MCF 10A (cell line): Measurements from ENCODE around the gene PNPLA2. TPM values are rescaled to one million over a fixed set of nuclear protein-coding genes. Genes with fewer than 3 reads are reported as not detected.

Experiments used
- BruUV-seq: library from RNA; stranded (reverse); fragments of 400-500 nt; replicated peaks from 2 replicates; lab custom pipeline; 2021; lab: Mats Ljungman, UMichigan
- CTCF ChIA-PET: fragments of 300-600 bp; sonication (Branson Sonifier 250); formaldehyde crosslinking; extraction: SDS; loops from one replicate; lab custom pipeline; 2021; ENCODE audit warnings: antibody characterized with exemption, inconsistent platforms; lab: Yijun Ruan, JAX
- POLR2A ChIA-PET: fragments of 300-600, 350-650 bp; sonication (Branson Sonifier 250); formaldehyde crosslinking; extraction: SDS; loops from one replicate; lab custom pipeline; 2020; ENCODE audit warnings: antibody characterized with exemption, inconsistent platforms; lab: Yijun Ruan, JAX
- DNase-seq: peaks from one replicate; pipeline ENCODE4 v3.0.0-alpha.2; 2018; ENCODE audit not compliant: unreplicated experiment
- H3K27ac Mint-ChIP-seq: one replicate; pipeline ENCODE4 v1.8.0; 2022; ENCODE audit warnings: mild to moderate bottlenecking, low read depth, mixed read lengths; ENCODE audit not compliant: unreplicated experiment
- H3K27me3 Mint-ChIP-seq: one replicate; pipeline ENCODE4 v1.8.0; 2022; ENCODE audit warnings: mixed read lengths; ENCODE audit not compliant: insufficient read depth, unreplicated experiment
- H3K36me3 Mint-ChIP-seq: one replicate; pipeline ENCODE4 v1.8.0; 2022; ENCODE audit warnings: mild to moderate bottlenecking, moderate library complexity, mixed read lengths; ENCODE audit not compliant: insufficient read depth, unreplicated experiment
- H3K4me1 Mint-ChIP-seq: one replicate; pipeline ENCODE4 v1.8.0; 2022; ENCODE audit warnings: mixed read lengths; ENCODE audit not compliant: insufficient read depth, unreplicated experiment
- H3K4me3 Mint-ChIP-seq: one replicate; pipeline ENCODE4 v1.8.0; 2022; ENCODE audit warnings: mild to moderate bottlenecking, moderate library complexity, mixed read lengths; ENCODE audit not compliant: unreplicated experiment
- H3K9me3 Mint-ChIP-seq: one replicate; pipeline ENCODE4 v1.8.0; 2022; ENCODE audit warnings: mixed read lengths; ENCODE audit not compliant: unreplicated experiment
- intact Hi-C: fragments of 100-400 bp; cut with micrococcal nuclease; formaldehyde crosslinking; loops from 2 replicates; pipeline ENCODE4 v1.14.1; 2022
- total RNA-seq: library from RNA; stranded (reverse); gene quantifications from 2 replicates; pipeline ENCODE4 v1.2.3, GENCODE V29; 2022
- TF ChIP-seq, protein P1 (sequence below): fragments of 200-600 bp; IDR thresholded peaks from one replicate; pipeline ENCODE4 v1.8.0; 2022; ENCODE audit warnings: antibody characterized with exemption, mild to moderate bottlenecking; ENCODE audit not compliant: unreplicated experiment

Gene PNPLA2
- total RNA-seq, 1 experiment from 2014 or later = 112 TPM

DNA sequence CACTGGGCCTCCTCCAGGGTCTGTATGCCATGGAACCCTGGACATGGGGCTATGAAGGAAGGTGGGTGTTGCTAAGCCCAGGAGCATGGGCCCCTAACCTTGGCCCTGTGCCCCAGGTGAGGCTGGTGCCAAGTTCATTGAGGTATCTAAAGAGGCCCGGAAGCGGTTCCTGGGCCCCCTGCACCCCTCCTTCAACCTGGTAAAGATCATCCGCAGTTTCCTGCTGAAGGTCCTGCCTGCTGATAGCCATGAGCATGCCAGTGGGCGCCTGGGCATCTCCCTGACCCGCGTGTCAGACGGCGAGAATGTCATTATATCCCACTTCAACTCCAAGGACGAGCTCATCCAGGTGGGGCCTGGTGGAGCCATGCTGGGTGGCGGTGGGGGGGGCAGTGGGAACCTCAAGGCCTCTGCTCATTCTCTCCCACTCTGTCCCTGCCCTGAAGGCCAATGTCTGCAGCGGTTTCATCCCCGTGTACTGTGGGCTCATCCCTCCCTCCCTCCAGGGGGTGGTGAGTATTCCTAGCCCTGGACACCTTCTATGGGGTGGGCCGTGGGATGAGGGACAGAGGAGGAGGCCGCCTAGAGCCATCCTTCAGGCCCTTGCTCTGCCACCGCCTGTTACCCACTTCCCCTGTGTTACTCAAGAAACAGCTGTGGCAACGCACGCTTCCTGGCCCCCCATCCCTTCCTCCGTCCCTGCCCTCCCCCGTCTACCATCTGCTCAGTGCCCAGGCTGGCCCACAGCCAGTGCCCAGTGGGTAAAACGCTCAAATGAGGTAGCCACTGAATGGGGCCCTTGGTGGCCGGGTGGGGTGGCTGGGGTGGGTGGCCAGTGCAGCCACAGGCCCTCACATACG lies 3.0 kb downstream of the PNPLA2 start:
- Mint-ChIP-seq H3K9me3 (no peaks in the 10 kb centered on the region), H3K4me1 (peaks cover 11% of the 10 kb centered on the region), H3K36me3 (peaks cover 42% of the 10 kb centered on the region), H3K27me3 (no peaks in the 10 kb centered on the region), H3K4me3 (peak overlapping the region; percentile 72), H3K27ac (peak overlapping the region; percentile 63)
- BruUV-seq = no TSS peak
- TF ChIP-seq, protein P1, sequence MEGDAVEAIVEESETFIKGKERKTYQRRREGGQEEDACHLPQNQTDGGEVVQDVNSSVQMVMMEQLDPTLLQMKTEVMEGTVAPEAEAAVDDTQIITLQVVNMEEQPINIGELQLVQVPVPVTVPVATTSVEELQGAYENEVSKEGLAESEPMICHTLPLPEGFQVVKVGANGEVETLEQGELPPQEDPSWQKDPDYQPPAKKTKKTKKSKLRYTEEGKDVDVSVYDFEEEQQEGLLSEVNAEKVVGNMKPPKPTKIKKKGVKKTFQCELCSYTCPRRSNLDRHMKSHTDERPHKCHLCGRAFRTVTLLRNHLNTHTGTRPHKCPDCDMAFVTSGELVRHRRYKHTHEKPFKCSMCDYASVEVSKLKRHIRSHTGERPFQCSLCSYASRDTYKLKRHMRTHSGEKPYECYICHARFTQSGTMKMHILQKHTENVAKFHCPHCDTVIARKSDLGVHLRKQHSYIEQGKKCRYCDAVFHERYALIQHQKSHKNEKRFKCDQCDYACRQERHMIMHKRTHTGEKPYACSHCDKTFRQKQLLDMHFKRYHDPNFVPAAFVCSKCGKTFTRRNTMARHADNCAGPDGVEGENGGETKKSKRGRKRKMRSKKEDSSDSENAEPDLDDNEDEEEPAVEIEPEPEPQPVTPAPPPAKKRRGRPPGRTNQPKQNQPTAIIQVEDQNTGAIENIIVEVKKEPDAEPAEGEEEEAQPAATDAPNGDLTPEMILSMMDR = no peak
- intact Hi-C loops = no loop called here
- ChIA-PET CTCF (interaction anchor here (0.8 to 1.6 kb wide), 3 partner anchors 13 to 530 kb away, joined by 3 to 6 read pairs (median 3); no protein-coding TSS in a partner anchor), POLR2A (interaction anchor here (0.6 to 9.6 kb wide), 7 partner anchors 11 to 126 kb away, joined by 3 to 274 read pairs (median 41); partner anchors contain the start of genes CD151, DEAF1, PIDD1 and POLR2L)
- DNase-seq = no peak

DNA sequence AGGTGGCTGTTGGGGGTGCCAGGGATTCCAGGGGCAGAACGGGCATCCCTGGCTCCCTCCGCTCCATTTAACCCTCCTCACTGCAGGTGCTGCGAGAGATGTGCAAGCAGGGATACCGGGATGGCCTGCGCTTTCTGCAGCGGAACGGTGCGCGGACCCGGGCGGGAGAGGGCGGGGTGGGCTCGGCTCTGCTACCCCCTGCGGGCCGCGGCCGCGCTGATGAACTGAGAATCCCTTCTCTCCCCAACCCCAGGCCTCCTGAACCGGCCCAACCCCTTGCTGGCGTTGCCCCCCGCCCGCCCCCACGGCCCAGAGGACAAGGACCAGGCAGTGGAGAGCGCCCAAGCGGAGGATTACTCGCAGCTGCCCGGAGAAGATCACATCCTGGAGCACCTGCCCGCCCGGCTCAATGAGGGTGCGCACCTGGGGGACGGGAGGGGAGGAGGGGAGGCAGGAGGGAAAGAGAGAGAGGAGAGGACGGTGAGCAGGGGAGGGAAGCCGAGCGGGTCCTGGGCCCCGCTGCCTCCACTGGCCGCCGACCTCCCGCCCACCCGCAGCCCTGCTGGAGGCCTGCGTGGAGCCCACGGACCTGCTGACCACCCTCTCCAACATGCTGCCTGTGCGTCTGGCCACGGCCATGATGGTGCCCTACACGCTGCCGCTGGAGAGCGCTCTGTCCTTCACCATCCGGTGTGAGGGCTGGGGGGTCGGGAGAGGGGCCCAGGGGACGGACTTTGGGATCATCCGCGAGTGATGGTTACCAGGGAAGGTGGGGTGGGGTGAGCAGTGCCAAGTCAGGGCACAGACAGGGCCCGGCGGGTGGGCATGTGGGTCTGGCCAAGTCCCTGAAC lies 5.0 kb downstream of the PNPLA2 start:
- no peak for DNase-seq
- Mint-ChIP-seq H3K36me3 (peaks cover 42% of the 10 kb centered on the region), H3K4me3 (no peak overlapping the region), H3K27me3 (no peaks in the 10 kb centered on the region), H3K27ac (no peak overlapping the region), H3K9me3 (no peaks in the 10 kb centered on the region), H3K4me1 (peaks cover 7% of the 10 kb centered on the region)
- intact Hi-C loops = no loop called here
- POLR2A ChIA-PET = interaction anchor here (0.5 to 9.6 kb wide), 5 partner anchors 10 to 129 kb away, joined by 3 to 274 read pairs (median 8); partner anchors contain the start of genes CD151, DEAF1, POLR2L and RPLP2
- BruUV-seq = no TSS peak
- CTCF ChIA-PET = no interaction called here
- TF ChIP-seq, protein P1 = no peak

DNA sequence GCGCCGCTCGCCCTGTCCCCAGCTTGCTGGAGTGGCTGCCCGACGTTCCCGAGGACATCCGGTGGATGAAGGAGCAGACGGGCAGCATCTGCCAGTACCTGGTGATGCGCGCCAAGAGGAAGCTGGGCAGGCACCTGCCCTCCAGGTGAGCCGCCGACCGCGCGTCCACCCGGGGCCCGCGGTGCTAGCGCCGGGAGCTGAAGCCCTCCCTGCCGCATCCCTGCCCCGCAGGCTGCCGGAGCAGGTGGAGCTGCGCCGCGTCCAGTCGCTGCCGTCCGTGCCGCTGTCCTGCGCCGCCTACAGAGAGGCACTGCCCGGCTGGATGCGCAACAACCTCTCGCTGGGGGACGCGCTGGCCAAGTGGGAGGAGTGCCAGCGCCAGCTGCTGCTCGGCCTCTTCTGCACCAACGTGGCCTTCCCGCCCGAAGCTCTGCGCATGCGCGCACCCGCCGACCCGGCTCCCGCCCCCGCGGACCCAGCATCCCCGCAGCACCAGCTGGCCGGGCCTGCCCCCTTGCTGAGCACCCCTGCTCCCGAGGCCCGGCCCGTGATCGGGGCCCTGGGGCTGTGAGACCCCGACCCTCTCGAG lies 5.7 kb downstream of the PNPLA2 start:
- H3K36me3 Mint-ChIP-seq = peaks cover 42% of the 10 kb centered on the region
- ChIA-PET CTCF (interaction anchor here (0.6 kb wide), 1 partner anchor 13 kb away, joined by 3 read pairs; no protein-coding TSS in a partner anchor), POLR2A (interaction anchor here (0.6 to 2.0 kb wide), 5 partner anchors 9 to 16 kb away, joined by 3 to 8 read pairs (median 4); partner anchors contain the start of genes CD151 and RPLP2)
- no peak for DNase-seq
- intact Hi-C loops = no loop called here
- no peak overlapping the region for H3K27ac Mint-ChIP-seq
- TF ChIP-seq, protein P1 = no peak
- peaks cover 5% of the 10 kb centered on the region for H3K4me1 Mint-ChIP-seq
- H3K9me3 Mint-ChIP-seq = no peaks in the 10 kb centered on the region
- H3K27me3 Mint-ChIP-seq = no peaks in the 10 kb centered on the region
- H3K4me3 Mint-ChIP-seq = no peak overlapping the region
- no TSS peak for BruUV-seq
